DOHH2 (cell line): ENCODE measurements around the gene KCNIP1.

Experiments used
- EZH2phosphoT487 ChIP-seq: fragments of 200-600 bp; sonication (generic); IDR thresholded peaks from 2 replicates; pipeline ENCODE4 v1.6.1; 2017; ENCODE audit warnings: borderline replicate concordance, mild to moderate bottlenecking, antibody characterized with exemption, low read length, moderate library complexity, mixed read lengths
- TF ChIP-seq, protein P1 (sequence below): fragments of 200-600 bp; sonication (generic); IDR thresholded peaks from one replicate; pipeline ENCODE4 v1.5.1; 2014; ENCODE audit warnings: antibody characterized with exemption, mild to moderate bottlenecking, low read depth, low read length; ENCODE audit not compliant: poor library complexity, severe bottlenecking

DNA sequence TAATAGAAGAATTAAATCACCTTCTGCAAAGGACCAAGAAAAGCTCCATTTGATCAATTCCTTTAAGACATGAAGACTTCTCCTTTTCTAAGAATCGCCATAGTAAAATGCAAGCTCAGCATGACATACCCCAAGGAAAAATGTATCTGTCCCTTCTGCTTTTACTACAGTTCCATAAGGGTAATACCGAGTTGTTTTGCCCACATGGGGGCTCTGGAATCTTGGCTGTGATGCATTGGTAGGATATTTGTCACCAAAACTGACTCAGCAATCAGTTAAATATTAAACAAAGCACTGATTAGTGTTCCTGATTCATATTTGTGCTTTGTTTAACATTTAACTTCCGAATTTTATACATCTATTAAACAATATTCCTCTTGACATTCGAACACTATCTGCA, 24.3 kb upstream of the KCNIP1 start:
- TF ChIP-seq, protein P1, sequence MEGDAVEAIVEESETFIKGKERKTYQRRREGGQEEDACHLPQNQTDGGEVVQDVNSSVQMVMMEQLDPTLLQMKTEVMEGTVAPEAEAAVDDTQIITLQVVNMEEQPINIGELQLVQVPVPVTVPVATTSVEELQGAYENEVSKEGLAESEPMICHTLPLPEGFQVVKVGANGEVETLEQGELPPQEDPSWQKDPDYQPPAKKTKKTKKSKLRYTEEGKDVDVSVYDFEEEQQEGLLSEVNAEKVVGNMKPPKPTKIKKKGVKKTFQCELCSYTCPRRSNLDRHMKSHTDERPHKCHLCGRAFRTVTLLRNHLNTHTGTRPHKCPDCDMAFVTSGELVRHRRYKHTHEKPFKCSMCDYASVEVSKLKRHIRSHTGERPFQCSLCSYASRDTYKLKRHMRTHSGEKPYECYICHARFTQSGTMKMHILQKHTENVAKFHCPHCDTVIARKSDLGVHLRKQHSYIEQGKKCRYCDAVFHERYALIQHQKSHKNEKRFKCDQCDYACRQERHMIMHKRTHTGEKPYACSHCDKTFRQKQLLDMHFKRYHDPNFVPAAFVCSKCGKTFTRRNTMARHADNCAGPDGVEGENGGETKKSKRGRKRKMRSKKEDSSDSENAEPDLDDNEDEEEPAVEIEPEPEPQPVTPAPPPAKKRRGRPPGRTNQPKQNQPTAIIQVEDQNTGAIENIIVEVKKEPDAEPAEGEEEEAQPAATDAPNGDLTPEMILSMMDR, result no peak
- TF ChIP-seq EZH2phosphoT487, result no peak
